Measurements from ENCODE around the gene OR56A5.
"Not testable (repeated sequence)": the region's sequence is repeated elsewhere in the genome, so short reads cannot be mapped to it uniquely, and the experiment has no call there.

The OR56A5 gene

GRCh38 chr11:5968394-5968793 is at the start of gene OR56A5:
Gene OR56A5, minus strand, starts transcription at chr11:5968494. Its CDS starts 0 bp downstream, at chr11:5968494.
- DNase-seq (ENCODE audit: low read depth, low spot score): no peak

GRCh38 chr11:6013042-6013441 is 44.7 kb upstream of the OR56A5 start:
- no peak for DNase-seq (ENCODE audit: low read depth, low spot score)

- DNase-seq (ENCODE audit: low read depth, low spot score): no peak
Measured at GRCh38 chr11:6012035-6012668, 43.9 kb upstream of the OR56A5 start.

- DNase-seq (ENCODE audit: low read depth, low spot score): no peak
Measured at GRCh38 chr11:6006846-6007245, 38.6 kb upstream of the OR56A5 start, which contains the start of gene OR56A4. Gene OR56A4, minus strand, starts transcription at chr11:6006946. Its CDS starts 3,954 bp downstream, at chr11:6002992.

- DNase-seq (ENCODE audit: low read depth, low spot score): no peak
Measured at GRCh38 chr11:6006395-6006794, 38.1 kb upstream of the OR56A5 start.

- no peak for DNase-seq (ENCODE audit: low read depth, low spot score)
Measured at GRCh38 chr11:6002202-6002699, 34.0 kb upstream of the OR56A5 start.

GRCh38 chr11:5994791-5995190 is 26.5 kb upstream of the OR56A5 start:
- no peak for DNase-seq (ENCODE audit: low read depth, low spot score)

- DNase-seq (ENCODE audit: low read depth, low spot score): no peak
Measured at GRCh38 chr11:5992604-5993251, 24.4 kb upstream of the OR56A5 start.

GRCh38 chr11:5992150-5992549 is 23.9 kb upstream of the OR56A5 start:
- no peak for DNase-seq (ENCODE audit: low read depth, low spot score)

- no peak for DNase-seq (ENCODE audit: low read depth, low spot score)
Measured at GRCh38 chr11:5989203-5989602, 20.9 kb upstream of the OR56A5 start.

GRCh38 chr11:5986885-5987284 is 18.6 kb upstream of the OR56A5 start, which contains the start of gene OR52L1:
Gene OR52L1, minus strand, starts transcription at chr11:5986985. Its CDS starts 55 bp downstream, at chr11:5986930.
- no peak for DNase-seq (ENCODE audit: low read depth, low spot score)

- DNase-seq (ENCODE audit: low read depth, low spot score): no peak
Measured at GRCh38 chr11:5983443-5983842, 15.1 kb upstream of the OR56A5 start.

GRCh38 chr11:5973530-5973929 is 5.2 kb upstream of the OR56A5 start:
- DNase-seq (ENCODE audit: low read depth, low spot score): no peak

- no peak for DNase-seq (ENCODE audit: low read depth, low spot score)
Measured at GRCh38 chr11:5967708-5968107, 586 bp downstream of the OR56A5 start.

- no peak for DNase-seq (ENCODE audit: low read depth, low spot score)
Measured at GRCh38 chr11:5966958-5967357, 1.3 kb downstream of the OR56A5 start.

GRCh38 chr11:5960704-5961320 is 7.5 kb downstream of the OR56A5 start:
- DNase-seq (ENCODE audit: low read depth, low spot score): not testable (repeated sequence)

GRCh38 chr11:5955586-5955985 is 12.7 kb downstream of the OR56A5 start:
- DNase-seq (ENCODE audit: low read depth, low spot score): no peak

- DNase-seq (ENCODE audit: low read depth, low spot score): no peak
Measured at GRCh38 chr11:5941951-5942350, 26.3 kb downstream of the OR56A5 start, which contains the start of gene OR56A3. Gene OR56A3, plus strand, starts transcription at chr11:5942251. Its CDS starts 5,096 bp downstream, at chr11:5947347.

GRCh38 chr11:5940748-5941147 is 27.5 kb downstream of the OR56A5 start:
- DNase-seq (ENCODE audit: low read depth, low spot score): no peak

- DNase-seq (ENCODE audit: low read depth, low spot score): no peak
Measured at GRCh38 chr11:5938603-5938965, 29.7 kb downstream of the OR56A5 start.

- no peak for DNase-seq (ENCODE audit: low read depth, low spot score)
Measured at GRCh38 chr11:5937868-5938602, 30.3 kb downstream of the OR56A5 start.

- DNase-seq (ENCODE audit: low read depth, low spot score): no peak
Measured at GRCh38 chr11:5933116-5933515, 35.2 kb downstream of the OR56A5 start.
